Esophagus squamous epithelium (tissue), 5 donors: ENCODE results near the gene LIN28B. TPM values are rescaled to one million over a fixed set of nuclear protein-coding genes. Genes with fewer than 3 reads are reported as not detected.

Experiments
- DNase-seq: peaks from one replicate; lab custom pipeline; 2025; lab: John Stamatoyannopoulos, UW
- H3K27ac ChIP-seq, 4 donors: fragments of 200-600 bp; sonication (generic); one replicate each; pipeline ENCODE4 v1.5.1; 2016 to 2019; ENCODE audit warnings: mild to moderate bottlenecking in 1 of 4
- H3K27me3 ChIP-seq, 4 donors: fragments of 200-600 bp; sonication (generic); 1 replicate in 3 of 4; 2 replicates in 1 of 4; pipeline versions ENCODE4 v1.5.1 to v1.6.0; 2017 to 2021; ENCODE audit warnings: antibody characterized with exemption in 1 of 4
- H3K36me3 ChIP-seq, 3 donors: fragments of 200-600 bp; sonication (generic); one replicate each; pipeline ENCODE4 v1.5.1; 2016 to 2019
- H3K4me1 ChIP-seq, 3 donors: fragments of 200-600 bp; sonication (generic); one replicate each; pipeline ENCODE4 v1.5.1; 2017 to 2019
- H3K4me3 ChIP-seq, 4 donors: fragments of 200-600 bp; sonication (generic); 1 replicate in 3 of 4; 2 replicates in 1 of 4; pipeline ENCODE4 v1.5.1; 2016 to 2019; ENCODE audit warnings: mild to moderate bottlenecking in 2 of 4, moderate library complexity in 1 of 4
- H3K9me3 ChIP-seq, 3 donors: fragments of 200-600 bp; sonication (generic); one replicate each; pipeline ENCODE4 v1.5.1; 2016 to 2019
- CTCF ChIP-seq, 6 experiments: fragments of 450-650 bp in 4 of 6; fragments of 200-600 bp in 2 of 6; sonication (generic) in 2 of 6; IDR thresholded peaks; one replicate each; pipeline ENCODE4 v1.5.1; 2016 to 2019; ENCODE audit warnings: antibody characterized with exemption in 6 of 6, mild to moderate bottlenecking in 4 of 6, moderate library complexity in 4 of 6
- POLR2A ChIP-seq, 4 donors: fragments of 450-650 bp; IDR thresholded peaks; one replicate each; pipeline ENCODE4 v1.6.1; 2017; ENCODE audit warnings: antibody characterized with exemption in 4 of 4, mild to moderate bottlenecking in 4 of 4, moderate library complexity in 3 of 4
- WGBS, 2 donors: methylation state at CpG; one replicate each; pipeline ENCODE4 v1.1.5; 2018; 5-methylcytosine and 5-hydroxymethylcytosine counted together
- intact Hi-C: fragments of 100-400 bp; cut with DNase I; formaldehyde crosslinking; loops from one replicate; pipeline ENCODE4 v1.15.0; 2022
- small RNA-seq, 4 donors: library from RNA; depleted of rRNA; stranded (forward); fragments of <200 nt; gene quantifications; one replicate each; pipeline ENCODE3, GENCODE V24; 2016
- total RNA-seq, 4 donors: library from RNA; depleted of rRNA; stranded (reverse); fragments of >200 nt; gene quantifications; one replicate each; pipeline ENCODE4 v1.1.0, GENCODE V29; 2016
- donor health status: DM: yes; HTN: yes; CAD: no.

Gene LIN28B
- total RNA-seq, 4 donors from 2014 or later: not detected

- DNase-seq: no peak
- no peak overlapping the region for H3K27ac ChIP-seq
- H3K36me3 ChIP-seq: peaks cover 0 to under 1% (median 0%) of the 10 kb centered on the region in 3 donors
- H3K27me3 ChIP-seq: no peaks in the 10 kb centered on the region
- no peaks in the 10 kb centered on the region for H3K9me3 ChIP-seq
- intact Hi-C loops: no loop called here
- TF ChIP-seq POLR2A (IDR thresholded peaks at IDR 0.05): no peak
- TF ChIP-seq CTCF (IDR thresholded peaks at IDR 0.05): no peak
- no peak overlapping the region for H3K4me3 ChIP-seq
- H3K4me1 ChIP-seq: no peaks in the 10 kb centered on the region
- WGBS, 2 donors: 64 to 75% methylated on average over 6 of the region's 6 CpGs
Observed at GRCh38 chr6:105122717-105123116, 165.8 kb downstream of the LIN28B start.

Small RNAs within 50 kb of the gene (small RNA-seq; reads per million reads assigned to genes)
- gene RNU6-1106P: 0 reads per million in 4 donors

Other genes starting within 250 kb of the LIN28B start
- gene HACE1, start 97.2 kb upstream of the LIN28B start, total RNA-seq: 10 to 100 TPM in 2 of 4 donors, 1 to 10 TPM in 2; 6.1 to 17.7 (median 11.2) TPM
- gene POPDC3, start 222.9 kb downstream of the LIN28B start, total RNA-seq: under 1 TPM in 1 of 4 donors, not detected in 3; 0.38 TPM